H1 (cell line): ENCODE results near the gene CEACAM16. TPM values are rescaled to one million over a fixed set of nuclear protein-coding genes. Genes with fewer than 3 reads are reported as not detected.

Source experiments
- ATF2 ChIP-seq: IDR thresholded peaks from 2 replicates; pipeline ENCODE4 v1.6.1; 2012; ENCODE audit warnings: low read length, inconsistent platforms
- CTCF ChIP-seq, 3 experiments: IDR thresholded peaks; 1 replicate in 2 of 3; 2 replicates in 1 of 3; pipeline versions ENCODE4 v1.5.1 to v1.6.1; 2011; ENCODE audit warnings: low read length in 3 of 3, mild to moderate bottlenecking in 3 of 3, inconsistent platforms in 2 of 3, low read depth in 1 of 3, moderate library complexity in 1 of 3; ENCODE audit not compliant: insufficient read depth in 1 of 3; ENCODE audit errors: control extremely low read depth in 1 of 3
- HDAC2 ChIP-seq, 2 experiments: fragments of 300-600 bp in 1 of 2; sonication (generic) in 1 of 2; IDR thresholded peaks; 2 replicates each; pipeline ENCODE4 v1.6.1; 2011 to 2012; ENCODE audit warnings: low read depth in 2 of 2, low read length in 2 of 2, mild to moderate bottlenecking in 2 of 2, moderate library complexity in 2 of 2, borderline replicate concordance in 1 of 2, inconsistent platforms in 1 of 2
- MAFK ChIP-seq: IDR thresholded peaks from 2 replicates; pipeline ENCODE4 v1.6.1; 2012; ENCODE audit warnings: low read depth, mild to moderate bottlenecking, improper control_type of control experiment, low read length
- MAX ChIP-seq: IDR thresholded peaks from 2 replicates; pipeline ENCODE4 v1.6.1; 2012; ENCODE audit warnings: inconsistent platforms
- polyA plus RNA-seq, 7 experiments: library from polyadenylated mRNA; depleted of rRNA in 3 of 7; stranded (reverse) in 5 of 7; unstranded in 2 of 7; fragments of >200 nt in 5 of 7; fragments of 200-250 nt in 2 of 7; gene quantifications; 1 replicate in 5 of 7; 2 replicates in 1 of 7; 4 replicates in 1 of 7; pipeline versions ENCODE4 v1.2.1 to v1.2.3, GENCODE V29; 2011 to 2013; ENCODE audit warnings: missing spikeins in 2 of 7, mixed read lengths in 2 of 7
- total RNA-seq: library from RNA; stranded (reverse); fragmentation: NEBNext Ultra II Directional; extraction: Animal tissue kit (Norgen Biotek cat#: 25700); gene quantifications from 2 replicates; pipeline ENCODE4 v1.2.1, GENCODE V29; 2021

CEACAM16 gene
- total and polyA plus RNA-seq, 2 of the 8 experiments (the other 6 are each of a cell fraction or from before 2014, with no cell fraction given), result not detected

- TF ChIP-seq MAX (no peak), MAFK (no peak), CTCF (IDR thresholded peaks at IDR 0.05; ENCODE audit: control extremely low read depth in 1 of 3, insufficient read depth in 1 of 3, low read depth in 1 of 3, low read length in 3 of 3) (no peak), ATF2 (no peak), HDAC2 (IDR thresholded peaks at IDR 0.05; ENCODE audit: borderline replicate concordance in 1 of 2, low read depth in 2 of 2, low read length in 2 of 2) (no peak)
Observed at GRCh38 chr19:44746616-44746945, 47.6 kb downstream of the CEACAM16 start (continued).
